Mesendoderm (in vitro differentiated cells): Measurements from ENCODE around the gene SLC50A1.
A peak's percentile ranks its signal among the peaks of the same experiment; 100 is the strongest.

ENCODE experiments used
- DNase-seq: peaks from one replicate; pipeline ENCODE4 v3.0.0; 2013
- H2AK5ac ChIP-seq: 2 replicates; pipeline ENCODE4 v1.6.1; 2013; ENCODE audit warnings: low read length, inconsistent platforms
- H2BK120ac ChIP-seq: 2 replicates; pipeline ENCODE4 v1.6.1; 2013; ENCODE audit warnings: low read depth, mild to moderate bottlenecking, low read length, moderate library complexity, mixed read lengths
- H2BK15ac ChIP-seq: replicated peaks from 2 replicates; pipeline ENCODE4 v1.6.1; 2013; ENCODE audit warnings: low read depth, mild to moderate bottlenecking, moderate library complexity
- H2BK5ac ChIP-seq: 2 replicates; pipeline ENCODE4 v1.6.1; 2013; ENCODE audit warnings: low read length, inconsistent platforms
- H3K18ac ChIP-seq: 2 replicates; pipeline ENCODE4 v1.6.1; 2013; ENCODE audit warnings: mild to moderate bottlenecking, low read length, mixed read lengths
- H3K23ac ChIP-seq: one replicate; pipeline ENCODE4 v1.6.1; 2013; ENCODE audit warnings: low read length
- H3K27ac ChIP-seq: 2 replicates; pipeline ENCODE4 v1.5.1; 2013; ENCODE audit warnings: low read depth, mild to moderate bottlenecking, inconsistent platforms, low read length, moderate library complexity
- H3K27me3 ChIP-seq: 2 replicates; pipeline ENCODE4 v1.6.1; 2013; ENCODE audit warnings: low read length, control low read depth, mild to moderate bottlenecking, inconsistent platforms; ENCODE audit not compliant: insufficient read depth, poor library complexity
- H3K36me3 ChIP-seq: 2 replicates; pipeline ENCODE4 v1.6.1; 2013; ENCODE audit warnings: low read length, inconsistent platforms; ENCODE audit not compliant: control insufficient read depth, insufficient read depth
- H3K4ac ChIP-seq: one replicate; pipeline ENCODE4 v1.6.1; 2013; ENCODE audit warnings: low read depth, mild to moderate bottlenecking, low read length, moderate library complexity
- H3K4me1 ChIP-seq: 2 replicates; pipeline ENCODE4 v1.6.1; 2013; ENCODE audit warnings: low read depth, low read length, inconsistent platforms; ENCODE audit not compliant: control insufficient read depth
- H3K4me2 ChIP-seq: 2 replicates; pipeline ENCODE4 v1.6.1; 2013; ENCODE audit warnings: low read length
- H3K4me3 ChIP-seq: 2 replicates; pipeline ENCODE4 v1.5.1; 2013; ENCODE audit warnings: mild to moderate bottlenecking, low read length
- H3K56ac ChIP-seq: one replicate; pipeline ENCODE4 v1.6.1; 2013; ENCODE audit warnings: low read length
- H3K79me1 ChIP-seq: 2 replicates; pipeline ENCODE4 v1.6.1; 2013; ENCODE audit warnings: low read length, inconsistent platforms
- H3K79me2 ChIP-seq: 2 replicates; pipeline ENCODE4 v1.6.1; 2013; ENCODE audit warnings: mild to moderate bottlenecking, low read length; ENCODE audit not compliant: control insufficient read depth, insufficient read depth
- H3K9ac ChIP-seq: 2 replicates; pipeline ENCODE4 v1.6.1; 2013; ENCODE audit warnings: low read length, inconsistent platforms
- H4K5ac ChIP-seq: one replicate; pipeline ENCODE4 v1.6.1; 2013; ENCODE audit warnings: low read length
- H4K8ac ChIP-seq: one replicate; pipeline ENCODE4 v1.6.1; 2013; ENCODE audit warnings: low read depth, mild to moderate bottlenecking, control low read depth, low read length, moderate library complexity
- WGBS: extraction: QIAGEN DNeasy Blood & Tissue Kit; methylation state at CpG from one replicate; pipeline ENCODE4 v1.1.7; 2013; ENCODE audit warnings: low lambda C conversion rate, missing lambda C conversion rate; ENCODE audit not compliant: insufficient coverage; ENCODE audit errors: extremely low coverage; 5-methylcytosine and 5-hydroxymethylcytosine counted together

SLC50A1 gene

GRCh38 chr1:155092641-155093040 is 43.0 kb upstream of the SLC50A1 start:
- Histone ChIP-seq H3K36me3 (no peaks in the 10 kb centered on the region), H2BK120ac (no peak overlapping the region), H3K4me3 (no peak overlapping the region), H3K79me1 (no peaks in the 10 kb centered on the region), H4K8ac (no peak overlapping the region), H3K79me2 (no peaks in the 10 kb centered on the region), H3K4me1 (no peaks in the 10 kb centered on the region), H3K27ac (no peak overlapping the region), H3K4me2 (no peak overlapping the region), H3K56ac (no peak overlapping the region), H2BK15ac (no peak overlapping the region), H3K18ac (no peak overlapping the region), H3K23ac (no peak overlapping the region), H2AK5ac (no peak overlapping the region), H4K5ac (no peak overlapping the region), H2BK5ac (no peak overlapping the region), H3K9ac (no peak overlapping the region), H3K4ac (no peak overlapping the region), H3K27me3 (no peaks in the 10 kb centered on the region)
- no CpG with 5 or more reads among the region's 12 CpGs for WGBS
- no peak for DNase-seq

- Histone ChIP-seq H2BK120ac (no peak overlapping the region), H3K4me1 (no peaks in the 10 kb centered on the region), H3K56ac (no peak overlapping the region), H3K79me2 (no peaks in the 10 kb centered on the region), H3K27me3 (no peaks in the 10 kb centered on the region), H2BK5ac (no peak overlapping the region), H3K23ac (no peak overlapping the region), H3K4ac (no peak overlapping the region), H3K27ac (no peak overlapping the region), H3K36me3 (no peaks in the 10 kb centered on the region), H3K9ac (no peak overlapping the region), H2AK5ac (no peak overlapping the region), H2BK15ac (no peak overlapping the region), H3K79me1 (no peaks in the 10 kb centered on the region), H3K18ac (no peak overlapping the region), H4K5ac (no peak overlapping the region), H3K4me3 (no peak overlapping the region), H4K8ac (no peak overlapping the region), H3K4me2 (no peak overlapping the region)
- no CpG with 5 or more reads among the region's 13 CpGs for WGBS
- peak; percentile 70 for DNase-seq
These were observed 41.6 kb upstream of the SLC50A1 start for GRCh38 chr1:155093911-155094621.

GRCh38 chr1:155094622-155094948 is 41.1 kb upstream of the SLC50A1 start:
- Histone ChIP-seq H3K4me2 (no peak overlapping the region), H3K23ac (no peak overlapping the region), H3K27ac (no peak overlapping the region), H3K79me1 (no peaks in the 10 kb centered on the region), H3K18ac (no peak overlapping the region), H3K4me3 (no peak overlapping the region), H2BK15ac (no peak overlapping the region), H2AK5ac (no peak overlapping the region), H3K79me2 (no peaks in the 10 kb centered on the region), H3K4ac (no peak overlapping the region), H3K4me1 (no peaks in the 10 kb centered on the region), H2BK5ac (no peak overlapping the region), H3K27me3 (no peaks in the 10 kb centered on the region), H3K36me3 (no peaks in the 10 kb centered on the region), H3K9ac (no peak overlapping the region), H4K8ac (no peak overlapping the region), H4K5ac (no peak overlapping the region), H2BK120ac (no peak overlapping the region), H3K56ac (no peak overlapping the region)
- DNase-seq: no peak
- WGBS: no CpG with 5 or more reads among the region's 2 CpGs

- no peak overlapping the region for H3K56ac ChIP-seq
- no peak for DNase-seq
- H4K5ac ChIP-seq: no peak overlapping the region
These were observed 36.3 kb upstream of the SLC50A1 start for GRCh38 chr1:155099331-155099730.

GRCh38 chr1:155103325-155103724 is 32.3 kb upstream of the SLC50A1 start:
- no peak overlapping the region for H3K4me2 ChIP-seq
- H3K9ac ChIP-seq: no peak overlapping the region
- no peak overlapping the region for H2AK5ac ChIP-seq
- no peak overlapping the region for H3K27ac ChIP-seq
- H3K4me3 ChIP-seq: no peak overlapping the region
- no peak overlapping the region for H4K8ac ChIP-seq
- H3K27me3 ChIP-seq: no peaks in the 10 kb centered on the region
- H2BK120ac ChIP-seq: no peak overlapping the region
- no peaks in the 10 kb centered on the region for H3K4me1 ChIP-seq
- H3K79me1 ChIP-seq: no peaks in the 10 kb centered on the region
- no peak overlapping the region for H3K18ac ChIP-seq
- H3K79me2 ChIP-seq: no peaks in the 10 kb centered on the region
- WGBS: no CpG with 5 or more reads among the region's 9 CpGs
- no peak overlapping the region for H4K5ac ChIP-seq
- no peaks in the 10 kb centered on the region for H3K36me3 ChIP-seq
- H3K4ac ChIP-seq: no peak overlapping the region
- H3K56ac ChIP-seq: no peak overlapping the region
- no peak for DNase-seq
- no peak overlapping the region for H2BK15ac ChIP-seq
- no peak overlapping the region for H3K23ac ChIP-seq
- no peak overlapping the region for H2BK5ac ChIP-seq

More at GRCh38 chr1:155099331-155099730, 36.3 kb upstream of the SLC50A1 start:
- H2BK5ac ChIP-seq: no peak overlapping the region
- H3K79me2 ChIP-seq: no peaks in the 10 kb centered on the region
- H2BK15ac ChIP-seq: no peak overlapping the region
- H3K18ac ChIP-seq: no peak overlapping the region
- H3K9ac ChIP-seq: no peak overlapping the region
- H3K4me3 ChIP-seq: no peak overlapping the region
- no peaks in the 10 kb centered on the region for H3K79me1 ChIP-seq
- WGBS: no CpG with 5 or more reads among the region's 7 CpGs
- H4K8ac ChIP-seq: no peak overlapping the region
- H3K23ac ChIP-seq: no peak overlapping the region
- H3K27ac ChIP-seq: no peak overlapping the region
- H2AK5ac ChIP-seq: no peak overlapping the region
- H3K27me3 ChIP-seq: no peaks in the 10 kb centered on the region
- no peak overlapping the region for H2BK120ac ChIP-seq
- no peak overlapping the region for H3K4ac ChIP-seq
- H3K36me3 ChIP-seq: no peaks in the 10 kb centered on the region
- no peaks in the 10 kb centered on the region for H3K4me1 ChIP-seq
- H3K4me2 ChIP-seq: no peak overlapping the region
